HG03469 (cell line): ENCODE measurements around the gene OAS3.
"Not testable (repeated sequence)": the region's sequence is repeated elsewhere in the genome, so short reads cannot be mapped to it uniquely, and the experiment has no call there.

Source experiments
- ATAC-seq: cut with Tn5 transposase; IDR thresholded peaks from one replicate; pipeline ENCODE4 v1.9.1; 2021; ENCODE audit warnings: mild to moderate bottlenecking, moderate library complexity, moderate number of reproducible peaks; ENCODE audit not compliant: unreplicated experiment

The OAS3 gene, protein sequence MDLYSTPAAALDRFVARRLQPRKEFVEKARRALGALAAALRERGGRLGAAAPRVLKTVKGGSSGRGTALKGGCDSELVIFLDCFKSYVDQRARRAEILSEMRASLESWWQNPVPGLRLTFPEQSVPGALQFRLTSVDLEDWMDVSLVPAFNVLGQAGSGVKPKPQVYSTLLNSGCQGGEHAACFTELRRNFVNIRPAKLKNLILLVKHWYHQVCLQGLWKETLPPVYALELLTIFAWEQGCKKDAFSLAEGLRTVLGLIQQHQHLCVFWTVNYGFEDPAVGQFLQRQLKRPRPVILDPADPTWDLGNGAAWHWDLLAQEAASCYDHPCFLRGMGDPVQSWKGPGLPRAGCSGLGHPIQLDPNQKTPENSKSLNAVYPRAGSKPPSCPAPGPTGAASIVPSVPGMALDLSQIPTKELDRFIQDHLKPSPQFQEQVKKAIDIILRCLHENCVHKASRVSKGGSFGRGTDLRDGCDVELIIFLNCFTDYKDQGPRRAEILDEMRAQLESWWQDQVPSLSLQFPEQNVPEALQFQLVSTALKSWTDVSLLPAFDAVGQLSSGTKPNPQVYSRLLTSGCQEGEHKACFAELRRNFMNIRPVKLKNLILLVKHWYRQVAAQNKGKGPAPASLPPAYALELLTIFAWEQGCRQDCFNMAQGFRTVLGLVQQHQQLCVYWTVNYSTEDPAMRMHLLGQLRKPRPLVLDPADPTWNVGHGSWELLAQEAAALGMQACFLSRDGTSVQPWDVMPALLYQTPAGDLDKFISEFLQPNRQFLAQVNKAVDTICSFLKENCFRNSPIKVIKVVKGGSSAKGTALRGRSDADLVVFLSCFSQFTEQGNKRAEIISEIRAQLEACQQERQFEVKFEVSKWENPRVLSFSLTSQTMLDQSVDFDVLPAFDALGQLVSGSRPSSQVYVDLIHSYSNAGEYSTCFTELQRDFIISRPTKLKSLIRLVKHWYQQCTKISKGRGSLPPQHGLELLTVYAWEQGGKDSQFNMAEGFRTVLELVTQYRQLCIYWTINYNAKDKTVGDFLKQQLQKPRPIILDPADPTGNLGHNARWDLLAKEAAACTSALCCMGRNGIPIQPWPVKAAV

DNA sequence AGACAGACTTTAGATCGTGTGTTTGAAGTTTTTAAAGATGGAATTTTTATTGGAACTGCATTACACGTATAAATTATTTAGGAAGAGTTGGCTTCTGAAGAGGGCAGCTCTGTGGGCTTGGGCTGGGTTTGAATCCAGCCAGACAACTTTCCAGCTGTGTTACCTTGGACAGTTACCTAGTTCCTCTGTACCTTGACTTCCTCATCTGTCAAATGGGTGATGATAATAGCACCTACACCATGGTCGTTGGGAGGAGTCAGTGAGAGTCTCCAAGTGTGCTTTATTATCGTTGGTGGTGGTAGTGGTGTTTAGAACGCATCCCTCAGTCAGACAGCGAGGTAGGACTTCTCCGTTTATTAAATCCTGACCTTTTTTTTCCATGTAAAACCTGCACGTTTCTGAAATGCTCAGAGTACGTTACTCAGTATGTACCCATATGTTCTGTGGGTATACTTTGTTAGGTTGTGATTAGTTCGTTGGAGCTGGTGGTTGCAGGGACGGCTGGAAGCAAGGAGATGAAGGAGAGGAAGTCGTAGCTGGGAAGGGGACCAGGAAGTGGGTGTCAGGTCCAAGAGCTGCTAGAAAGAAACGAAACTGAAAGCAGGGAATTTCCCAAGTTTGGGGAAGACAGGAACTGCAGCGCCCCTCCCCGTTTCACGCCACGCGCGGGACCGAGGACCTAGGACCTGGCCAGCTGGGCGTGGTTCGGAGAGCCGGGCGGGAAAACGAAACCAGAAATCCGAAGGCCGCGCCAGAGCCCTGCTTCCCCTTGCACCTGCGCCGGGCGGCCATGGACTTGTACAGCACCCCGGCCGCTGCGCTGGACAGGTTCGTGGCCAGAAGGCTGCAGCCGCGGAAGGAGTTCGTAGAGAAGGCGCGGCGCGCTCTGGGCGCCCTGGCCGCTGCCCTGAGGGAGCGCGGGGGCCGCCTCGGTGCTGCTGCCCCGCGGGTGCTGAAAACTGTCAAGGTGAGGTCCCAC is at the start of gene OAS3:
TSS of gene OAS3 (plus strand) at position 734 of the 979 bp plus-strand sequence. CDS start at position 791, 57 bp downstream.
- no peak for ATAC-seq

DNA sequence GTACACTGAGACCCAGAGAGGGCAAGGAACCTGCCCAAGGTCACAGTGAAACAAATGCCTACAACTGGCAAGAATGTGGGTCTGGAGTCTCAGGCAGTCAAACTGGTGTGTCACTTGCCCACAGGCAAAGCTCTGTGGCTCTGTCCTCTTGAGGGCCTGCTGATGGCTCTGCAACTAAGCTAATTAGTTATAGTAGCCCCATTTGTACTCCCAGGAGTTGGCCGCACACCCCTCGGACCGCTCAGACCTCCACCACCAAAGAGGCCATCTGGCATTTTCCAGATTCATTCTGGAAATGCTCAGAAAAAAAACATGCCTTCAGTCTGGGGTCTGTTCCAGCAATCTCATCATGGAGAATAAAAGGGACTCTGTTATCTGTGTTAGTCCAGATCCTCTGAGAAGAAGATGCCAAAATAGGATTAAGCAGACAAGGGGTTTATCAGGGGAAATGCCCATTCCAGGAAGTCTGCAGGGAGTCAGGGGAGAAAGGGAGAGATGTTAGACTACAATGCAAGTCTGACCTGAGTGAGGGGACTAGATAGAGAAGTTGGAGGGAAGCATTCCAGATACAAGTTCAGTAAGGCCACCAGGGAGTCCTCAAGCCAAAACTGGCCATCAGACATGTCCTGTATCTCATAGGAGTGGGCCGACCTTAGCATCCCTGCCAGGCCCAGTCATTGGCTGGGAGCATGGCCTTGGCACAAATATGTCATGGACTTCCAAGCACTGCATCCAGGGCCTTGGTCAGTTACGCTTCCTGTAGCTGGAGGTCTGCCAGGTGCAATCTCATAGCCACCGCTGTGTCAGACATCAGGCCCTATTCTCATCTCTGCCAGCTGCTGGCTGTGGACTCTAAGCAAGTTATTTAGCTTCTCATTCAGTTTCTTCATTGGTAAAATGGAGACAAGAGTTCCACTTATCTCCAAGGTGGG is 46.9 kb upstream of the OAS3 start:
- ATAC-seq = no peak

DNA sequence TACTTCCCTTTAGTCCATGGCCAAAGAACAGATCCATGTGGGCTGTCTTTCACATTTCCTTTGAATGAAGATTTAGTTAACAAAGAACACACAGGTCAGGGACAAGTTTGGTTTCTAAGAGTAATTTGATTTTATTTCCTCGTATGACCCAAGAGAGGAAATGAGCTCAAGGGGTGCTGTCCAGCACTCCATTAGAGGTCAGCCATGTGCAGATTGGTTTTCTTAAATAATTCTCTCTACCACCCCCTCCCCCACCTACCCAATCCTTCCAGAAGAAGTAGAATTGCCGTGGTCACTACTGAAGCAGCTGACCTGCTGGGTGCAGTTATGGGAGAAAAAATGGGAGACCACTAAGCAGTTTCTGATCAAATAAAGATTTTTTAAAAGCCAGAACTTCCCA is 45.4 kb upstream of the OAS3 start:
- no peak for ATAC-seq

DNA sequence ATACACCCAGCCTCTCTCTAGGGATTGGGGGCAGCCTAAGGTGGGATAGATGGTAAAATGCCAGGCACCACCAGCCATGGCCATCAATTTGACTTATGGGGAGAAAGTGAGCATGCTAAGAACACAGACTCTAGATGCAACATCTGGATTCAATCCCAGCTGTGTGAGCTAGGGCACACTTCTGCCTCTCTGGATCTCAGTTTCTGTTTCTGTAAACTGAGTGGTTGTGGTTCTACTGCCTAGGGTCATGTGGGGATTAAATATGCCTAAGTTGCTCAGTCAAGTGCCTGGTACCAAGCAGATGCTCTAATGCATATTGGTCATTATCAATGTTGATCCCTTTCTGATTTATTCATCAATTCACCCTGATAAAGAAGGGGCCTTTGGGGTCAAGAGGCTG is 44.1 kb upstream of the OAS3 start:
- ATAC-seq = no peak

DNA sequence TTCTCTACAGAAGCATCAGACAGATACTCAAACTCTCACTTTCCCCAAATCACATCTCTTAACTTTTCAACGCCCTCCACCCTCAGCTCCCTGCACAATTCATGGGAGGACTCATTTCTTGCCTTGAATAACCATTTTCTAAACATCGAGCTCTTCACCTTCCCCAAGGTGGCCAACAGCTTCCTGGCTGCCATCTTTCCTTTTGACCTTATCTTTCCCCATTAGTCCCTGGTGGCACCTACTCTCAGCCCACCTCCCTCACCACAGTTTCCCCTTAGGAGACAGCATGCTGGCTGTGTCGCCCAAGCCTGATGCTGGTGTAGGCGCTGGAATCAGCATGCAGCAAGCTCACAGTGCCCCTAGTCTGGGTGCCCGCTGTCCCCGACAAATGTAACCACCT is 39.9 kb upstream of the OAS3 start:
- ATAC-seq = no peak

DNA sequence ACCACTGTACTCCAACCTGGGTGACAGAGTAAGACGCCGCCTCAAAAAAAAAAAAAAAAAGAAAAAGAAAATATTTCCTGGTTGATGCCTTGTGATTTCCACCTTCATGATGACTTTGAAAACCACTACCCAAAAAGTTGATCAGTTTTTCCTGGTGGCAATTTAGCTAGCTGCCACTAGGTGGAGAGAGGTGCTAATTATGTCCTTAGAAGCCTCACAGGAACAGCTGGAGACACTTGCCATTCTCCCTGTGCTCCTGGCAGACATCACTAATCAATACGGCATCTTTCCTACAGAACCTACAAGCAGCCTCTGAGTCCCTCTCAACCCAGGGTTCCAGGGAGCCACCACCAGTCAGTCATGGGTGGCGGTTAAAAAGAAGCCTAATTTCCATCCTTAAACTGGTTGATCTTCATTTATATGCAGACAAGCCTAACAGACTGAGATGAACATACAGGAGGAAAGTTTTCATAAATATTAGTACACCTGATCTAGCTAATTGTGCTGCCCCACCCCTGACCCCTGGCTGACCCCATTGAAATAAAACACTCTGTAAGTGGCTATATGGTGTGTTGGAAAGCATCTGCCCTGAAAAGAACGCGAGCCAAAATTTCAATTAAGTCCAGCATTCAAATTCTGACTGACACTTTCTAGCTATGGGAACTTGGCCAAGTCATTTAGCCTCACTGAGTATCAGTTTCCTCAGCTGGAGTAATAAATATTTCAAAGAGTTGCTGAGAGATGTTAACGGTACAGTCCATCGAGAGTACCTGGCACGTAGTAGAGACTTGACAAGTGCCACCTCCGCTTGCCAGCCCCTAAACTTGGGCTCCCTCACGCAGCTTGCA is 37.8 kb upstream of the OAS3 start:
- ATAC-seq = no peak

DNA sequence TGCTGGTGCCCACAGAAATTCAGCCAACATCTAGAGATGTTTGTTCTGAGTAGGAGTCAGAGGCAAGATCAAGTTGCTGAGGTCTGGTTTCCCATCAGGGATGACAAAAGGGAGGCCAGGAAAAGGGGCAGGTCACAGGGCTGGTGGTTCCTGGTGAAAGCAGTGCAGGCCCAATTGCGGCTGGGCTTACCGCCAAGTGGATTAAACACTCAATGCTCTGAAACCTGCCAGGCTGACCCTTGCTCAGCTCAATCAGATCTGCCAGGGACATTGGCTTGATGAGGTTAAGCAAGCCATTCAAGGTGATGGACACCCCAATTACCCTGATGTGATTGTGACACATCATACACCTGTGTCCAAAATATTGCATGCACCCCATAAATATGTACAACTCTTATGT is 37.0 kb upstream of the OAS3 start:
- no peak for ATAC-seq

DNA sequence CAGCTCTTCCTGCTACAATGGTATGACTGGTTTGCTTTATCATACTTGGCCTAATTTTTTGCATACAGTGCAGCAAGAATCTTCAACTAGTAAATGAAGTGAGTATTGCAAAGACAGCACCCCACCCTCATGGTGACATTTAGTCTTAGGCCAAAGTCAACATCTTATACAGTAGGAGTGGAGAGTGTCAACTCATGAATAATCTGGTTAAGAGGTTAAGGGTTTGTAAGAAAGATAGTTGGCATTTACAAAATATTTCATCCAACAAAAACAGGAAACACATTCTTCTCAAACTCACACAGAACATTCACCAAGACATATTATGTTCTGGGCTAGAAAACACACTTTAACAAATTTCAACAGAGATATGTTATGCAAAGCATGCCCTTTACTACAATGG is 33.7 kb upstream of the OAS3 start:
- ATAC-seq = no peak

DNA sequence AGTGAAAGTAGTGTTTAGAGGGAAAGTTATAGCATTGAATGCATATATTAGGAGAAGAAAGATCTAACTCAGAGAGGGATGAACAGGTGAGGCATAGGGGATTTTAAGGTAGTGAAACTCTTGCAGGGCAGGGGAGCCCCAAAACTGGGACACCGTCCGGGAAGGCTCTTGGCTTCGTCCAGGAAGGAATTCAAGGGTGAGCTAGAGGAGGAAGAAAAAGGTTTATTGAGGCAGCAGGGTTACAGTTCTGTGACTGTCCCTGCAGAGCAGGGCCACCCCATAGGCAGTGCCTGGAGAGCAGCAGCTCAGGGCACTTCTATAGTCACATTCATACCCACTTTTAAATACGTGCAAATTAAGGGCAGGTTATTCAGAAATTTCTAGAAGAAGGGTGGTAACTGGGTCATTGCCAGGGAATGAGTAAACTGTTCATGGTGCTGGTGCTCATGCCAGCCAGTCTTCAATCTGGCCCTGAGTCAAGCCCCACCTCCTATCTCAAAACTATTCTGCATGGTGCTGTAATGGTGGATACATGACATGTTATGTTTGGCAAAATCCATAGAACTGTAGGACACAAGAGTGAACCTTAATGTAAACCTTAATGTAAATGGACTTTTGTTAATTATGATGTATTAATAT is 32.7 kb upstream of the OAS3 start:
- ATAC-seq = no peak

DNA sequence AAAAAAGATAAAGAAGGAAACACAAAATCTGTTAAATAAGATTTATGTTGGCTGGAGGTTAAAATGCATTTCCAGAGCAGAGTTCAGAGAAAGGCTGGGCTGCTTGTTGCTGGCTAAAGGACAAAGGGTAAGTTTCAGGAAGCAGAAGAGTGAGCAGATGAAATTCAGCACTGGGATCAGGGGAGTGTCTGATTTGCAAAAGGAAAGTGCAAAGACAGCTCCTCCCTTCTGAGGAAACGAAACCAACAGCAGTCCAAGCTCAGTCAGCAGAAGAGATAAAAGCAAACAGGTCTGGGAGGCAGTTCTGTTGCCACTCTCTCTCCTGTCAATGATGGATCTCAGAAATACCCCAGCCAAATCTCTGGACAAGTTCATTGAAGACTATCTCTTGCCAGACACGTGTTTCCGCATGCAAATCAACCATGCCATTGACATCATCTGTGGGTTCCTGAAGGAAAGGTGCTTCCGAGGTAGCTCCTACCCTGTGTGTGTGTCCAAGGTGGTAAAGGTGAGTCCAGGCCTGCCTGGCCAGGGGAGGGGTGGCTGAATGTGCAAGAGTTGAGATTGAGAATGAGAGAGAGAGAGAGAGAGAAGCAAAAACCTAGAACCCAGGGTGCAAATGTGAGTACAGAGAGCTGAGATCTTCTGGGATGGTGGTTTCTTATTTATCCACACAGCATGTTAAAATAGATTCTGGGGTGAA is 31.4 kb upstream of the OAS3 start, which contains the start of gene OAS1:
TSS of gene OAS1 (plus strand) at position 251 of the 703 bp plus-strand sequence. CDS start at position 329, 78 bp downstream.
- peak; percentile 56 for ATAC-seq

DNA sequence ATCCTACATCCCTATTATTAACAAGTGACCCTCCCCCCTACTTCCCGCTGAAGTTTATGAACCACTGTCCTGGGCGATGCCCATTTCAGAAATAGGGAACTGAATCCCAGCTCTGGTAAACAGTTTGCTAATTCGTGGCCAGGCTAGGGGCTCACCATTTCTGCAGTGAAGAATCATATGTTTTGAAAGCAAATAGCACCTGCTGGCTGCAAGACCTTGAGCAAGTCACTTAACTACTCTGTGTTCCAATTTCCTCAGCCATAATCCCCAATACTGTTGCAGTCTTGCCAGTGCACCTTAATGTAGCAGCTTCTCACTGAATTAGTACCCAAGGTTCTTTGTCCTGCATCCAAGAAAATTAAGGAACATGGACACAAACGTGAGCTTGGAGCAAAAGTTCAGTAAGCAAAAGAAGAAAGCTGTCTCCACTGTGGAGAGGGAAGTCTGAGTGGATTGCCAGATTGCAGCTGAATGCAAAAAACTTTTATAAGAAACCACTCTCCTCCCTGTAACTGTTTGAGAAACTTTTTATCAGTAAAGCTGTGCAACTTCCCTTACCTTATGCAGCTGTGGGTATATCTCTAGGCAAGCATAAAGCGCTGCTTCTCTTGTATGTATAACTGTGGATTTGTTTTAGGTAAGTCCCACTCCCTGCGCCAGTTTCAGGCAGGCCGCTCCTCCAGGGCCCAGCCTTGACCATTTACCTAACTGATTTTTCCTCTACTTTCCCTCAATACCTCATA is 30.7 kb upstream of the OAS3 start:
- peak; percentile 31 for ATAC-seq

DNA sequence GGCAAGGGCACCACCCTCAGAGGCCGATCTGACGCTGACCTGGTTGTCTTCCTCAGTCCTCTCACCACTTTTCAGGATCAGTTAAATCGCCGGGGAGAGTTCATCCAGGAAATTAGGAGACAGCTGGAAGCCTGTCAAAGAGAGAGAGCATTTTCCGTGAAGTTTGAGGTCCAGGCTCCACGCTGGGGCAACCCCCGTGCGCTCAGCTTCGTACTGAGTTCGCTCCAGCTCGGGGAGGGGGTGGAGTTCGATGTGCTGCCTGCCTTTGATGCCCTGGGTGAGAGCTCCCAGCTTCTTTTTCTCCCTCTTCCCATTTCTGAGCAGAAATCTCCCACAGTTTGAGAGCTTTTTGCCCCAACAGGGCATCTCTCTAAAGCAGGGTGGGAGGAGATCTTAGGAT is 29.7 kb upstream of the OAS3 start:
- no peak for ATAC-seq

DNA sequence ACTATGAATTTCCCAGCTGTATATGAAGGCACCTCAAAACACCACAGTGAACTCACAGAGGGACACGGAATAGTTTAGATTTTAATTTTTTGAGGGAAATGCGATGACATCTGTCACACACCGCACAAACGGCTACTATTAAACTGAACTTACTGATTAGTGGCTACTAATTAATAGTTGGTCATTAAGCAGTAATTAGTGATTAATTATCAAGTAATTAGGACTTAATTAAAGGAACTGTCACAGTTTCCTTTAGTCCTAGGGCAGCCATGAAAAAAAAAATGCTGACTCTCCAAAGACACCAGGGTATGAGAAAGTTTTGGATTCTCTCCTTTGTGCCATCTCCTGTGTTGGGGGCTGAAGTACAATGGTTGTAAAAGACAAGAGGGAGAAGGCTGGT is 28.6 kb upstream of the OAS3 start:
- ATAC-seq = no peak

DNA sequence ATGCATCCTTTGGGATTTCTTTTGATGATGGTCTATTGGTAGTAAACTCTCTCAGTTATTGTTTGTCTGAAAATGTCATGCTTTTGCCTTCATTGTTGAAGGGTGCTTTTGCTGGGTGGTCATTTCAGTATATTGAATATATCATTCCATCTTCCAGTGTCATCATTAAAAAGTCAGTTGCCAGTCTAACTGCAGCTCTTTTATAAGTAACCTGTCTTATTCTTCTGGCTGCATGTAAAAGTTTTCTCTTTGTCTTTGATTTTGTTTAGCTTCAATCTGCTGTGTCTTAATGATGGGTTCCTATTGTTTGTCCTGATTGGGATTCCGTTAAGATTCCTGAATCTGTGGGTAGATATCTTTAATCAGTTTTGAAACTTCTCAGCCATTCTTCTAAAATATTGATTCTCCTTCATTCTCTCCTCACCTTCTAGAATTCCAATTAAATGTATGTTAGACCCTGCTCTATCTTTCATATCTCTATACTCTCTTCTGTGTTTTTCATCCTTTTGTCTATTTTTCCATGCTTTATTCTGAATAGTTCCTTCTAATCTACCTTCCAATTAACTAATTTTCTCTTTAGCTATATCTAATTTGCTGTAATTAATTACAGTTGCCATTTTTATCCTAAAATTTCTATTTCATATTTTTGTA is 25.1 kb upstream of the OAS3 start:
- ATAC-seq = no peak

DNA sequence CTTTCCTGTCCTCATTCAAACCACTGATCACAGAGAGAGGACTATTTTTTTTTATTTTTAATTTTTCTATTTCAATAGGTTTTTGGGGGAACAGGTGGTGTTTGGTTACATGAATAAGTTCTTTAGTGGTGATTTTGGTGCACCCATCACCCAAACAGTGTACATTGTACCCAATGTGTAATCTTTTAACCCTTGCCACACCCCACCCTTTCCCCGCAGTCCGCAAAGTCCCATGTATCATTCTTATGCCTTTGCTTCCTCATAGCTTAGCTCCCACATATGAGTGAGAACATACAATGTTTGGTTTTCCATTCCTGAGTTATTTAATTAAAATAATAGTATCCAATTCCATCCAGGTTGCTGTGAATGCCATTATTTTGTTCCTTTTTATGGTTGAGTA is 24.4 kb upstream of the OAS3 start:
- not testable (repeated sequence) for ATAC-seq

DNA sequence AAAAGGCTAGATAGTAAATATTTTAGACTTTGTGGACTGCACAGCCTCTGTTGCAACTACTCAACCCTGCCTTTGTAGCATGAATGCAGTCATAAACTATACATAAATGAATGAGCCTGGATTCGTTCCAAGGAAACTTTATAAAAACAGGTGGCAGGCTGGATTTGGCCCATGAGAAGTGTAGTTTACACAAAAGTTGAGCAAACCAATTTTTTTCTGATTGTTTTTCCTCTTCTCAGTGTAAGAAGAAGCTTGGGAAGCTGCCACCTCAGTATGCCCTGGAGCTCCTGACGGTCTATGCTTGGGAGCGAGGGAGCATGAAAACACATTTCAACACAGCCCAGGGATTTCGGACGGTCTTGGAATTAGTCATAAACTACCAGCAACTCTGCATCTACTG is 22.0 kb upstream of the OAS3 start:
- ATAC-seq = no peak
